ENCODE data around the gene UIMC1.

Gene UIMC1

GRCh38 chr5:176865964-176866363 is 140.6 kb downstream of the UIMC1 start:
- Histone ChIP-seq H3K27ac (ENCODE audit: low read depth, low read length) (no peak overlapping the region), H3K4me1 (ENCODE audit: control insufficient read depth, insufficient read depth, low read length) (no peaks in the 10 kb centered on the region), H3K9ac (ENCODE audit: low read length) (no peak overlapping the region), H3K36me3 (ENCODE audit: control insufficient read depth, insufficient read depth, low read length) (no peaks in the 10 kb centered on the region), H3K27me3 (ENCODE audit: control insufficient read depth, insufficient read depth, low read length) (peaks cover 10% of the 10 kb centered on the region), H3K4me3 (ENCODE audit: low read length) (no peak overlapping the region)

DNA sequence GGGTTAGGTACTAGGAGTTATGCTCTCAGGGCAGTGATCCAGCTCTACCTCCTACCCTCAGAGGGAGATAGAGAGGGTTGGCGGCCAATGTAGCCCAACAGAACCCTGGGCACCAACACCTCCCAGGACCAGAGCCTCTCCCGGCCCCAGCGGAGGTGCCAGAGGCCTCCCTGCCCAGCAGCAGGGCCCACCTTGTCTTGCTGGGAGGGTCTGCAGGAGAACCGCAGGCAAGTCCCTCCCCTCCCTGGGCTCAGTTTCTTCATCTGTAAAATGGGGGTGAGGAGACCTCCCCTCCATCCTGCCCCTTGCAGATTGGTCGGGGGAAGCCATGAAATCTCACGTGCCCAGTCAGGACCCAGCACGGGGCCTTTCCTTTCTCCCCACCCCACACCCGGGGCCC is 141.8 kb downstream of the UIMC1 start:
- H3K27me3 ChIP-seq (ENCODE audit: control insufficient read depth, insufficient read depth, low read length) = peaks cover 10% of the 10 kb centered on the region
- no peak overlapping the region for H3K9ac ChIP-seq (ENCODE audit: low read length)
- H3K4me3 ChIP-seq (ENCODE audit: low read length) = no peak overlapping the region
- no peak overlapping the region for H3K27ac ChIP-seq (ENCODE audit: low read depth, low read length)
- no peaks in the 10 kb centered on the region for H3K36me3 ChIP-seq (ENCODE audit: control insufficient read depth, insufficient read depth, low read length)
- H3K4me1 ChIP-seq (ENCODE audit: control insufficient read depth, insufficient read depth, low read length) = no peaks in the 10 kb centered on the region

DNA sequence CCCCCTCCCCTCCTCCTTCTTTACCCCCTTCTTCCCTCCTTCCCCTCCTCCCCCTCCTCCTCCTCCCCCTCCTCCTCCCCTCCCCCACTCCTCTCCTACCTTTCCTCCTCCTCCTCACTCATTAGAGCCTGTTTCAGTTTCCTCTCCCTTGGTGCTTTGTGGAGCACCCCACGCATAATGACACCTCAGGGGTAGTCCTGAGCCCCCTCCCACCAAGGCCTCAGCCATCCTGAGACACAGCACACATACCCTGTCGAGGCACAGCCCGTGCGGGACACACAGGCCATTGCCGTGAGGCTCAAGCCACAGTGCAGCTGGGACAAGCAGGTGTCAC is 142.8 kb downstream of the UIMC1 start:
- Histone ChIP-seq H3K4me3 (ENCODE audit: low read length) (no peak overlapping the region), H3K27ac (ENCODE audit: low read depth, low read length) (no peak overlapping the region), H3K9ac (ENCODE audit: low read length) (no peak overlapping the region), H3K27me3 (ENCODE audit: control insufficient read depth, insufficient read depth, low read length) (peaks cover 10% of the 10 kb centered on the region), H3K4me1 (ENCODE audit: control insufficient read depth, insufficient read depth, low read length) (no peaks in the 10 kb centered on the region), H3K36me3 (ENCODE audit: control insufficient read depth, insufficient read depth, low read length) (no peaks in the 10 kb centered on the region)

- H3K4me3 ChIP-seq (ENCODE audit: low read length) = no peak overlapping the region
- H3K27ac ChIP-seq (ENCODE audit: low read depth, low read length) = no peak overlapping the region
- H3K27me3 ChIP-seq (ENCODE audit: control insufficient read depth, insufficient read depth, low read length) = peaks cover 10% of the 10 kb centered on the region
- no peak overlapping the region for H3K9ac ChIP-seq (ENCODE audit: low read length)
- no peaks in the 10 kb centered on the region for H3K36me3 ChIP-seq (ENCODE audit: control insufficient read depth, insufficient read depth, low read length)
- H3K4me1 ChIP-seq (ENCODE audit: control insufficient read depth, insufficient read depth, low read length) = no peaks in the 10 kb centered on the region
Measured at GRCh38 chr5:176863041-176863764, 143.4 kb downstream of the UIMC1 start.

GRCh38 chr5:176862330-176862995 is 144.1 kb downstream of the UIMC1 start:
- Histone ChIP-seq H3K9ac (ENCODE audit: low read length) (no peak overlapping the region), H3K36me3 (ENCODE audit: control insufficient read depth, insufficient read depth, low read length) (no peaks in the 10 kb centered on the region), H3K4me3 (ENCODE audit: low read length) (no peak overlapping the region), H3K27ac (ENCODE audit: low read depth, low read length) (no peak overlapping the region), H3K4me1 (ENCODE audit: control insufficient read depth, insufficient read depth, low read length) (no peaks in the 10 kb centered on the region), H3K27me3 (ENCODE audit: control insufficient read depth, insufficient read depth, low read length) (peaks cover 10% of the 10 kb centered on the region)

DNA sequence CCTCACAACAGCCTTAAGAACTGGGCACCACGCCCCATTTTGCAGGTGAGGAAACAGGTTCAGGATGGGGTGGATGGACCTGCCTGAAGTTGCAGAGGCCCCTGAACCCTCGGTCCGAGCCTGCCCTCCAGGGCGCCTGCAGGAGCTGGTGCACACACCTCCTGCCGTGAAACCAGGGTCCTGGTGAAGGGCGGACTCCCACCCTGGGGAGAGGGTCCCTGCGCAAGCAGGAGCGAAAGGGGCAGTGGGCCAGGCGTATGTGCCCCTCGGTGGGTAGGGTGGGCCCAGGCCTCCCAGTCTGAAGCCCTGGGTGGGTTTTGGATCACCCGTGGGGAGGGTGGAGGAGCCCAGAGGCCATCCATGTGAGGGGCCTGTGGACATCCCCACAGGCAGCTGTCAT is 145.3 kb downstream of the UIMC1 start:
- H3K27me3 ChIP-seq (ENCODE audit: control insufficient read depth, insufficient read depth, low read length) = peaks cover 10% of the 10 kb centered on the region
- H3K27ac ChIP-seq (ENCODE audit: low read depth, low read length) = no peak overlapping the region
- H3K9ac ChIP-seq (ENCODE audit: low read length) = no peak overlapping the region

GRCh38 chr5:176860381-176860780 is 146.2 kb downstream of the UIMC1 start:
- H3K4me1 ChIP-seq (ENCODE audit: control insufficient read depth, insufficient read depth, low read length) = no peaks in the 10 kb centered on the region
- H3K9ac ChIP-seq (ENCODE audit: low read length) = no peak overlapping the region
- H3K36me3 ChIP-seq (ENCODE audit: control insufficient read depth, insufficient read depth, low read length) = no peaks in the 10 kb centered on the region
- H3K27me3 ChIP-seq (ENCODE audit: control insufficient read depth, insufficient read depth, low read length) = peaks cover 10% of the 10 kb centered on the region
- no peak overlapping the region for H3K27ac ChIP-seq (ENCODE audit: low read depth, low read length)
- H3K4me3 ChIP-seq (ENCODE audit: low read length) = no peak overlapping the region

More for the DNA sequence above, 145.3 kb downstream of the UIMC1 start:
- H3K36me3 ChIP-seq (ENCODE audit: control insufficient read depth, insufficient read depth, low read length) = no peaks in the 10 kb centered on the region
- no peak overlapping the region for H3K4me3 ChIP-seq (ENCODE audit: low read length)
- no peaks in the 10 kb centered on the region for H3K4me1 ChIP-seq (ENCODE audit: control insufficient read depth, insufficient read depth, low read length)

DNA sequence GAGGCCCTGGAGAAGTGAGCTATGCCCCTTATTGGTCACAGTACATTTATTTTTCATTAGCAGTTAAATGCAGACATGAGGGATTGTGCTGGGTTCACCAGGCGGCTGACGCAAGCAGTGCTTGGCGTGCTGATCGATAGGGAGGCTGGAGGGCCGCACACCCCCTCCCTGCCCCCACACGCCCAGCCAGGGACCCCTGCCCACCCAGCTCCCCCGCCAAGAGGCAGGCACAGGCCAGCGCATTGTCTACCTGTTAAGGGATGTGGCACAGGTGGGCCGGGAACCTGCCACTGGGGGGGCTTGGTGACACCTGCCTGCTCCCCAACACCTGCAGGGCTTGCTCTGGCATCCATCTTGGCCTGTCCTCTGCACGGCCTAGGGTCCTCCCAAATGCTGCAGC is 146.7 kb downstream of the UIMC1 start:
- Histone ChIP-seq H3K9ac (ENCODE audit: low read length) (no peak overlapping the region), H3K27ac (ENCODE audit: low read depth, low read length) (no peak overlapping the region), H3K36me3 (ENCODE audit: control insufficient read depth, insufficient read depth, low read length) (no peaks in the 10 kb centered on the region), H3K4me1 (ENCODE audit: control insufficient read depth, insufficient read depth, low read length) (no peaks in the 10 kb centered on the region), H3K4me3 (ENCODE audit: low read length) (no peak overlapping the region), H3K27me3 (ENCODE audit: control insufficient read depth, insufficient read depth, low read length) (peaks cover 10% of the 10 kb centered on the region)

- Histone ChIP-seq H3K9ac (ENCODE audit: low read length) (no peak overlapping the region), H3K27me3 (ENCODE audit: control insufficient read depth, insufficient read depth, low read length) (peaks cover 2% of the 10 kb centered on the region), H3K27ac (ENCODE audit: low read depth, low read length) (no peak overlapping the region)
Measured at GRCh38 chr5:176857894-176858273, 148.7 kb downstream of the UIMC1 start.

DNA sequence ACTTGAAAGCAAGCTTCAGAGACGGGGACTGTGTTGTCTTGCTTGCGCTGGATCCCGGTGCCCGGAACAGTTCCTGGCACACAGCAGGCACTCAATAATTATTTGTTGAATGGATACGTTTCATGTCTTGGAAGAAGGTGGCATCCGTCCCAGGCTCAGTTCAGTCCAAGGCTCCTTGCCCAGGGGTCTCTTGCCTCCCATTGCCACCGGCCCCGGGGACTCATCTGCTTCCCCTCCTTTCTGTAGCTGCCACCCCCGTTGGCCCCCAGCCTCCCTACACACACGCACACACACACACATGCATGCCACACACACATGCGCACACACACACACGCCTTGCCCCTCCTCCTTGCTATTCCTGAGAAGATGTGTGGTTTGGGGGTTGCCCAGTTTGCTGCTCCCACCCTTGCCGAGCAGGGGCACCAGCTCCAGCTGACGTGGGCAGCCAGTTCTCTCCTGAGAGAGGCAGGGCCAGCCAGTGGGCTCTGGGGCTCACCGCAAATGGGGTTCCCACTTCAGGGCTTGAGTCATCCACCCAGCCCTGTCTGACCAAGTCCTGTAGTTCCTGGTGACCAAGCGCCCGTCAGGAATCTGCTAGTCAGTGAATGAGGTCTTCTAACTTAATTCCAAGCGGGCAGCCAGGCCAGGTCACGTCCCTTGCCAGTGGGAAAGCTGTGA is 149.2 kb downstream of the UIMC1 start:
- no peaks in the 10 kb centered on the region for H3K36me3 ChIP-seq (ENCODE audit: control insufficient read depth, insufficient read depth, low read length)
- no peak overlapping the region for H3K9ac ChIP-seq (ENCODE audit: low read length)
- H3K27me3 ChIP-seq (ENCODE audit: control insufficient read depth, insufficient read depth, low read length) = no peaks in the 10 kb centered on the region
- H3K27ac ChIP-seq (ENCODE audit: low read depth, low read length) = no peak overlapping the region
- no peaks in the 10 kb centered on the region for H3K4me1 ChIP-seq (ENCODE audit: control insufficient read depth, insufficient read depth, low read length)
- H3K4me3 ChIP-seq (ENCODE audit: low read length) = no peak overlapping the region

More at GRCh38 chr5:176857894-176858273, 148.7 kb downstream of the UIMC1 start:
- no peaks in the 10 kb centered on the region for H3K36me3 ChIP-seq (ENCODE audit: control insufficient read depth, insufficient read depth, low read length)
- no peaks in the 10 kb centered on the region for H3K4me1 ChIP-seq (ENCODE audit: control insufficient read depth, insufficient read depth, low read length)
- no peak overlapping the region for H3K4me3 ChIP-seq (ENCODE audit: low read length)

GRCh38 chr5:176856746-176857145 is 149.8 kb downstream of the UIMC1 start:
- Histone ChIP-seq H3K4me3 (ENCODE audit: low read length) (no peak overlapping the region), H3K4me1 (ENCODE audit: control insufficient read depth, insufficient read depth, low read length) (no peaks in the 10 kb centered on the region), H3K27me3 (ENCODE audit: control insufficient read depth, insufficient read depth, low read length) (peaks cover 3% of the 10 kb centered on the region), H3K9ac (ENCODE audit: low read length) (no peak overlapping the region), H3K36me3 (ENCODE audit: control insufficient read depth, insufficient read depth, low read length) (no peaks in the 10 kb centered on the region), H3K27ac (ENCODE audit: low read depth, low read length) (no peak overlapping the region)

GRCh38 chr5:176855598-176855997 is 151.0 kb downstream of the UIMC1 start:
- no peaks in the 10 kb centered on the region for H3K4me1 ChIP-seq (ENCODE audit: control insufficient read depth, insufficient read depth, low read length)
- no peak overlapping the region for H3K9ac ChIP-seq (ENCODE audit: low read length)
- H3K4me3 ChIP-seq (ENCODE audit: low read length) = no peak overlapping the region
- H3K27ac ChIP-seq (ENCODE audit: low read depth, low read length) = no peak overlapping the region
- H3K36me3 ChIP-seq (ENCODE audit: control insufficient read depth, insufficient read depth, low read length) = no peaks in the 10 kb centered on the region
- H3K27me3 ChIP-seq (ENCODE audit: control insufficient read depth, insufficient read depth, low read length) = peaks cover 3% of the 10 kb centered on the region
